Medulla oblongata (tissue), 1 donor: ENCODE data around the gene SYDE2.
A peak's percentile ranks its signal among the peaks of the same experiment; 100 is the strongest.
"Not testable (repeated sequence)": the region's sequence is repeated elsewhere in the genome, so short reads cannot be mapped to it uniquely, and the experiment has no call there.

ENCODE experiments used
- DNase-seq: peaks from one replicate; pipeline ENCODE4 v3.0.0-alpha.2; 2015; ENCODE audit errors: extremely low spot score

SYDE2 gene

GRCh38 chr1:85208488-85208887 lies 7.7 kb upstream of the SYDE2 start:
- DNase-seq: no peak

GRCh38 chr1:85203573-85204171 lies 2.9 kb upstream of the SYDE2 start:
- DNase-seq: no peak

- no peak for DNase-seq
These were observed 2.0 kb upstream of the SYDE2 start for GRCh38 chr1:85202864-85203255.

GRCh38 chr1:85202092-85202863 lies 1.5 kb upstream of the SYDE2 start:
- no peak for DNase-seq

GRCh38 chr1:85201340-85202091 lies 700 bp upstream of the SYDE2 start:
- DNase-seq: peak; percentile 21

GRCh38 chr1:85199667-85200462 lies 951 bp downstream of the SYDE2 start:
- no peak for DNase-seq

GRCh38 chr1:85198864-85199263 lies 2.0 kb downstream of the SYDE2 start:
- no peak for DNase-seq

GRCh38 chr1:85196358-85196757 lies 4.5 kb downstream of the SYDE2 start:
- no peak for DNase-seq

GRCh38 chr1:85195703-85196102 lies 5.1 kb downstream of the SYDE2 start:
- DNase-seq: no peak

GRCh38 chr1:85192129-85192528 lies 8.7 kb downstream of the SYDE2 start:
- DNase-seq: not testable (repeated sequence)

- no peak for DNase-seq
These were observed 11.7 kb downstream of the SYDE2 start for GRCh38 chr1:85189120-85189519.

- DNase-seq: no peak
These were observed 12.3 kb downstream of the SYDE2 start for GRCh38 chr1:85188530-85188929.

GRCh38 chr1:85187021-85187420 lies 13.8 kb downstream of the SYDE2 start:
- not testable (repeated sequence) for DNase-seq

- no peak for DNase-seq
These were observed 16.6 kb downstream of the SYDE2 start for GRCh38 chr1:85184245-85184644.

- DNase-seq: no peak
These were observed 18.1 kb downstream of the SYDE2 start for GRCh38 chr1:85182700-85183099.

GRCh38 chr1:85180869-85181268 lies 19.9 kb downstream of the SYDE2 start:
- no peak for DNase-seq

- DNase-seq: no peak
These were observed 21.3 kb downstream of the SYDE2 start for GRCh38 chr1:85179522-85179921.

GRCh38 chr1:85178396-85178795 lies 22.4 kb downstream of the SYDE2 start:
- DNase-seq: no peak

GRCh38 chr1:85174503-85174902 lies 26.3 kb downstream of the SYDE2 start:
- no peak for DNase-seq

- DNase-seq: no peak
These were observed 28.0 kb downstream of the SYDE2 start for GRCh38 chr1:85172684-85173337.

- no peak for DNase-seq
These were observed 29.1 kb downstream of the SYDE2 start for GRCh38 chr1:85171721-85172120.
